ENCODE data around the gene LGALS7.

LGALS7 gene

DNA sequence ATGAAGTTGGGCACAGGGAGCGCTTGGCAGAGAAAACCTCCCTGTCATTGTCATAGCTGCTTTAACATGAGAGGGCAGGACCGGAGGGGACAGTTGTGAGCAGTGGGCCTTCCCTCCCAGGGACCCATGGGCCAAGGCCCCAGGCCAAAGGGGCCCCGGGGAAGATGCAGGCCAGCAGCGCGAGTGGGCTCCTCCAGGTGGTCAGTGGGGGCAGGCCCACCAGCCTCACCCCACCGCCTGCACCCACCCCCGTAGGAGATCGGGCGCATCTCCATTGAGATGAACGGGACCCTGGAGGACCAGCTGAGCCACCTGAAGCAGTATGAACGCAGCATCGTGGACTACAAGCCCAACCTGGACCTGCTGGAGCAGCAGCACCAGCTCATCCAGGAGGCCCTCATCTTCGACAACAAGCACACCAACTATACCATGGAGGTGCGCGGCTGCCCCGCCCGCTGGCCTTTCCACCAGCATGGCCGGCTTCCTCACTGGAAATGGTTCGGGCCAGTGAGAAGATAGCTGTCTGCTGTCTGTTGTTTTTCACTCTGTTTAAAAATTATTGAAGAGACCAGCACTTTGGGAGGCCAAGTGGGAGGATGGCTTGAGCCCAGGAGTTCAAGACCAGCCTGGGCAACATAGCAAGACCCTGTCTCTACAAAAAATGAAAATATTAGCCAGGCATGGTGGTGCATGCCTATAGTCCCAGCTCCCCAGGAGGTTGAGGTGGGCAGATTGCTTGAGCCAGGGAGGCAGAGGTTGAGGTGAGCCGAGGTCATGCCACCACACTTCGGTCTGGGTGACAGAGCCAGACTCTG lies 47.6 kb downstream of the LGALS7 start:
- DNase-seq: no peak

DNA sequence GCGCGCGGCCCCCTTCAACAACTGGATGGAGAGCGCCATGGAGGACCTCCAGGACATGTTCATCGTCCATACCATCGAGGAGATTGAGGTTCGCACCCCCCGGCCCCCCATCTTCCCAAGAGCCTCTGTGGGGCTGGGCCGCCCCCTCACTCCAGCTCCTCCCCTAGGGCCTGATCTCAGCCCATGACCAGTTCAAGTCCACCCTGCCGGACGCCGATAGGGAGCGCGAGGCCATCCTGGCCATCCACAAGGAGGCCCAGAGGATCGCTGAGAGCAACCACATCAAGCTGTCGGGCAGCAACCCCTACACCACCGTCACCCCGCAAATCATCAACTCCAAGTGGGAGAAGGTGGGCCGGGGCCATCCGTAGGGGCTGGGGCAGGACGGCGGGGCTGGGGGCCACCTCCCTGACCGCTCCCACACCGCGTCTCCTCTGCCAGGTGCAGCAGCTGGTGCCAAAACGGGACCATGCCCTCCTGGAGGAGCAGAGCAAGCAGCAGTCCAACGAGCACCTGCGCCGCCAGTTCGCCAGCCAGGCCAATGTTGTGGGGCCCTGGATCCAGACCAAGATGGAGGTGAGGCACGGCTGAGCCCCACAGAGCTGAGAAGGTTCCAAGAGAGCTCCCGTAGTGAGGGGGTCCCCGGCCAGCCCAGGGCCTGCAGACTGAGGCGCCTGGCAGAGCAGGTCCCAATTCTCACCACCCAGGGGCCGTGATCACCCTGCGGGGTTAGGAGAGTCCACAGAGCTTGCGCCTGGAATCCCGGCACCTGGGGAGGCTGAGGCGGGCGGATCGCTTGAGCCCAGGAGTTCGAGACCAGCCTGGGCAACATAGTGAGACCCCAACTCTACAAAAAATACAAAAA lies 49.1 kb downstream of the LGALS7 start:
- no peak for DNase-seq

DNA sequence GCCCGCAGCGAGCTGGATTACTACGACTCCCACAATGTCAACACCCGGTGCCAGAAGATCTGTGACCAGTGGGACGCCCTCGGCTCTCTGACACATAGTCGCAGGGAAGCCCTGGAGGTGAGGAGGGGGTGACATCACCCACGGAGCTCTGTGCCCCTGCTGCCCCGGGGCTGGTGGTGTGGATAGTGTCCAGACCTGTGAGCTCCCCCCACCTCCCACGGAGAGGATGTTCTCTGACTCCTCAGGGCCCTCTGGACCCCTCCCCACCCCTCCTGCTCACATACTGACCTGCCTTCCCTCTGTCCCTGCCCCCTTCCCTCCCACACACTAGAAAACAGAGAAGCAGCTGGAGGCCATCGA lies 49.7 kb downstream of the LGALS7 start:
- DNase-seq: no peak

GRCh38 chr19:38722947-38723605 lies 50.2 kb downstream of the LGALS7 start:
- no peak for DNase-seq

- DNase-seq: no peak
Measured at GRCh38 chr19:38721979-38722773, 51.1 kb downstream of the LGALS7 start.

DNA sequence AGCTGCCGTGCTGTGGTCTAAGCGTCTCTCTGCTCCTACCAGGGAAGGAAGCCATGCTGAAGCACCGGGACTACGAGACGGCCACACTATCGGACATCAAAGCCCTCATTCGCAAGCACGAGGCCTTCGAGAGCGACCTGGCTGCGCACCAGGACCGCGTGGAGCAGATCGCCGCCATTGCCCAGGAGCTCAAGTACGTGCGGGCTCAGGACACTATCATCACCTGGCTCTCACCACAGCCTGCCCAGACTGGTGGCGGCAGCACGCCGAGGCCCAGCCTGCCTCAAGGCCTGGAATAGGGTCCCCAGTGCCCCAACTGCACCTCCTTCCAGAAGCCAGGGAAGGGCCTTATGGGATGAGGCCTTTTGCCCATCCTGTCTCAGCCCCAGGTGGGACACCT lies 51.8 kb downstream of the LGALS7 start:
- no peak for DNase-seq
